GM23248 (cell line): ENCODE measurements around the gene ESYT3. TPM values are rescaled to one million over a fixed set of nuclear protein-coding genes. Genes with fewer than 3 reads are reported as not detected.

Experiments used
- DNase-seq: peaks from one replicate; pipeline ENCODE4 v3.0.0-alpha.2; 2015
- H2AFZ ChIP-seq: fragments of 200-600 bp; sonication (generic); 2 replicates; pipeline ENCODE4 v1.6.1; 2016; ENCODE audit warnings: antibody characterized with exemption
- H3F3A ChIP-seq: fragments of 200-600 bp; sonication (generic); 2 replicates; pipeline ENCODE4 v1.6.1; 2016; ENCODE audit warnings: mild to moderate bottlenecking, antibody characterized with exemption, mixed run types; ENCODE audit not compliant: insufficient read depth
- H3K27ac ChIP-seq: fragments of 200-600 bp; sonication (generic); 2 replicates; pipeline ENCODE4 v1.5.1; 2016; ENCODE audit warnings: mild to moderate bottlenecking
- H3K27me3 ChIP-seq: fragments of 200-600 bp; sonication (generic); replicated peaks from 2 replicates; pipeline ENCODE4 v1.6.1; 2016; ENCODE audit warnings: mild to moderate bottlenecking; ENCODE audit not compliant: insufficient read depth
- H3K36me3 ChIP-seq: fragments of 200-600 bp; sonication (generic); 2 replicates; pipeline ENCODE4 v1.6.1; 2016; ENCODE audit warnings: low read depth, mild to moderate bottlenecking
- H3K4me1 ChIP-seq: fragments of 200-600 bp; sonication (generic); 2 replicates; pipeline ENCODE4 v1.6.1; 2016; ENCODE audit warnings: mild to moderate bottlenecking; ENCODE audit not compliant: insufficient read depth
- H3K4me2 ChIP-seq: fragments of 200-600 bp; sonication (generic); one replicate; pipeline ENCODE4 v1.6.1; 2016; ENCODE audit warnings: mild to moderate bottlenecking; ENCODE audit not compliant: unreplicated experiment
- H3K4me3 ChIP-seq: fragments of 200-600 bp; sonication (generic); 2 replicates; pipeline ENCODE4 v1.5.1; 2016; ENCODE audit warnings: mild to moderate bottlenecking
- H3K79me2 ChIP-seq: fragments of 200-600 bp; sonication (generic); 2 replicates; pipeline ENCODE4 v1.6.1; 2016; ENCODE audit warnings: mild to moderate bottlenecking; ENCODE audit not compliant: insufficient read depth
- H3K9ac ChIP-seq: fragments of 200-600 bp; sonication (generic); 2 replicates; pipeline ENCODE4 v1.6.1; 2016; ENCODE audit warnings: mild to moderate bottlenecking
- H3K9me2 ChIP-seq: fragments of 200-600 bp; sonication (generic); 2 replicates; pipeline ENCODE4 v1.6.1; 2016; ENCODE audit warnings: mixed run types, mild to moderate bottlenecking, moderate library complexity; ENCODE audit not compliant: insufficient read depth
- H3K9me3 ChIP-seq: fragments of 200-600 bp; sonication (generic); one replicate; pipeline ENCODE4 v1.6.1; 2017; ENCODE audit warnings: low read depth
- H4K20me1 ChIP-seq: fragments of 200-600 bp; sonication (generic); 2 replicates; pipeline ENCODE4 v1.6.0; 2016; ENCODE audit not compliant: insufficient read depth
- EZH2 ChIP-seq: fragments of 200-600 bp; sonication (generic); IDR thresholded peaks from 2 replicates; pipeline ENCODE4 v1.6.1; 2018; ENCODE audit warnings: antibody characterized with exemption, mild to moderate bottlenecking; ENCODE audit not compliant: insufficient read depth, poor library complexity, severe bottlenecking
- EZH2phosphoT487 ChIP-seq: fragments of 200-600 bp; sonication (generic); IDR thresholded peaks from 2 replicates; pipeline ENCODE4 v1.6.1; 2018; ENCODE audit warnings: antibody characterized with exemption, moderate library complexity, mild to moderate bottlenecking, low read depth; ENCODE audit not compliant: insufficient read depth
- WGBS, 2 experiments: methylation state at CpG; one replicate each; pipeline ENCODE4 v1.1.6; 2015 to 2017; ENCODE audit warnings: low lambda C conversion rate in 2 of 2, low coverage in 1 of 2; ENCODE audit errors: missing lambda C conversion rate in 2 of 2; 5-methylcytosine and 5-hydroxymethylcytosine counted together
- in situ Hi-C: fragments of 300-500 bp; cut with MboI; formaldehyde crosslinking; loops from 2 replicates; pipeline ENCODE4 v1.15.0; 2020
- polyA plus RNA-seq: library from polyadenylated mRNA; unstranded; fragments of >200 nt; fragmentation: Nextera tagmentation; extraction: Ambion mirVana; gene quantifications from 2 replicates; pipeline ENCODE4 v1.2.1, GENCODE V29; 2016
- total RNA-seq: library from RNA; depleted of rRNA; stranded (reverse); fragments of >200 nt; shearing (Covaris generic); gene quantifications from 2 replicates; pipeline ENCODE4 v1.2.3, GENCODE V29; 2014

ESYT3 gene
- total and polyA plus RNA-seq, 2 experiments from 2014 or later = 0.48 to 1.3 TPM

GRCh38 chr3:138400651-138401070 is 33.8 kb upstream of the ESYT3 start:
- Histone ChIP-seq H3K27me3 (no peaks in the 10 kb centered on the region), H4K20me1 (no peaks in the 10 kb centered on the region), H3K27ac (no peak overlapping the region), H3K9me3 (no peaks in the 10 kb centered on the region), H2AFZ (no peak overlapping the region), H3K4me1 (no peaks in the 10 kb centered on the region), H3K4me3 (no peak overlapping the region), H3K79me2 (peaks cover 11% of the 10 kb centered on the region), H3K9me2 (no peaks in the 10 kb centered on the region), H3K9ac (no peak overlapping the region), H3K4me2 (no peak overlapping the region), H3F3A (no peaks in the 10 kb centered on the region), H3K36me3 (peaks cover 23% of the 10 kb centered on the region; the same call in 1 of the 2 replicates)
- WGBS, 2 experiments = 71 to 77% methylated on average over 2 of the region's 2 CpGs
- no peak for DNase-seq
- no peak for TF ChIP-seq EZH2
- TF ChIP-seq EZH2phosphoT487 = no peak
- in situ Hi-C loops = no loop called here

GRCh38 chr3:138401834-138402233 is 32.6 kb upstream of the ESYT3 start:
- Histone ChIP-seq H3K4me2 (no peak overlapping the region), H3K9me2 (no peaks in the 10 kb centered on the region), H3K79me2 (0 out of 2 replicates have a peak, but pooled peaks cover 1% of the 10 kb centered on the region), H3K9me3 (no peaks in the 10 kb centered on the region), H4K20me1 (no peaks in the 10 kb centered on the region), H3K36me3 (peaks cover 23% of the 10 kb centered on the region; the same call in 1 of the 2 replicates), H3K9ac (no peak overlapping the region), H3F3A (no peaks in the 10 kb centered on the region), H2AFZ (no peak overlapping the region), H3K27me3 (no peaks in the 10 kb centered on the region), H3K27ac (no peak overlapping the region), H3K4me3 (no peak overlapping the region), H3K4me1 (no peaks in the 10 kb centered on the region)
- TF ChIP-seq EZH2 (no peak), EZH2phosphoT487 (no peak)
- in situ Hi-C loops = no loop called here
- whole genome bisulfite sequencing, 2 experiments = 93 to 98% methylated on average over 7 of the region's 7 CpGs
- no peak for DNase-seq

- H3K9ac ChIP-seq = no peak overlapping the region
- no peaks in the 10 kb centered on the region for H3K9me3 ChIP-seq
- H3K4me2 ChIP-seq = no peak overlapping the region
- no peaks in the 10 kb centered on the region for H3K27me3 ChIP-seq
- H3K36me3 ChIP-seq = peaks cover 23% of the 10 kb centered on the region; the same call in 1 of the 2 replicates
- no peak overlapping the region for H3K4me3 ChIP-seq
- H3F3A ChIP-seq = peaks cover 22% of the 10 kb centered on the region
- H3K4me1 ChIP-seq = peaks cover 4% of the 10 kb centered on the region
- no peaks in the 10 kb centered on the region for H3K79me2 ChIP-seq
- H3K9me2 ChIP-seq = no peaks in the 10 kb centered on the region
- no peak overlapping the region for H3K27ac ChIP-seq
- H4K20me1 ChIP-seq = no peaks in the 10 kb centered on the region
- in situ Hi-C loops = no loop called here
- no peak overlapping the region for H2AFZ ChIP-seq
- no peak for DNase-seq
- TF ChIP-seq EZH2 (no peak), EZH2phosphoT487 (no peak)
- WGBS, 2 experiments = 94 to 100% methylated on average over 6 of the region's 6 CpGs
Measured at GRCh38 chr3:138404121-138404520, 30.3 kb upstream of the ESYT3 start.

GRCh38 chr3:138405001-138405400 is 29.4 kb upstream of the ESYT3 start:
- Histone ChIP-seq H3K79me2 (no peaks in the 10 kb centered on the region), H3K36me3 (peaks cover 23% of the 10 kb centered on the region; the same call in 1 of the 2 replicates), H2AFZ (no peak overlapping the region), H3K9me3 (no peaks in the 10 kb centered on the region), H3K27ac (no peak overlapping the region), H3K4me1 (peaks cover 10% of the 10 kb centered on the region), H3K4me3 (no peak overlapping the region), H3K27me3 (no peaks in the 10 kb centered on the region), H3K9me2 (no peaks in the 10 kb centered on the region), H3K4me2 (no peak overlapping the region), H4K20me1 (no peaks in the 10 kb centered on the region), H3F3A (peaks cover 26% of the 10 kb centered on the region), H3K9ac (no peak overlapping the region)
- DNase-seq = no peak
- TF ChIP-seq EZH2 (no peak), EZH2phosphoT487 (no peak)
- 79 to 80% methylated on average over 7 of the region's 7 CpGs for WGBS, 2 experiments
- in situ Hi-C loops = no loop called here

- TF ChIP-seq EZH2phosphoT487 (no peak), EZH2 (no peak)
- Histone ChIP-seq H3K9me2 (no peaks in the 10 kb centered on the region), H3K79me2 (no peaks in the 10 kb centered on the region), H3K27me3 (no peaks in the 10 kb centered on the region), H3K9me3 (no peaks in the 10 kb centered on the region), H3K9ac (no peak overlapping the region), H2AFZ (no peak overlapping the region), H4K20me1 (no peaks in the 10 kb centered on the region), H3K36me3 (peaks cover 23% of the 10 kb centered on the region; the same call in 1 of the 2 replicates), H3K4me1 (peaks cover 10% of the 10 kb centered on the region), H3K27ac (no peak overlapping the region), H3K4me3 (no peak overlapping the region), H3K4me2 (no peak overlapping the region), H3F3A (peaks cover 26% of the 10 kb centered on the region)
- in situ Hi-C loops = no loop called here
- DNase-seq = no peak
- 88% methylated on average over 5 of the region's 5 CpGs for WGBS, 2 experiments
Measured at GRCh38 chr3:138405486-138405885, 28.9 kb upstream of the ESYT3 start.
